OCI-M2 (cell line): ENCODE results near the gene WDR93.
"Not testable (repeated sequence)": the region's sequence is repeated elsewhere in the genome, so short reads cannot be mapped to it uniquely, and the experiment has no call there.

ENCODE experiments used
- DNase-seq: peaks from one replicate; lab custom pipeline; 2025; ENCODE audit not compliant: unreplicated experiment; lab: John Stamatoyannopoulos, UW

Gene WDR93

DNA sequence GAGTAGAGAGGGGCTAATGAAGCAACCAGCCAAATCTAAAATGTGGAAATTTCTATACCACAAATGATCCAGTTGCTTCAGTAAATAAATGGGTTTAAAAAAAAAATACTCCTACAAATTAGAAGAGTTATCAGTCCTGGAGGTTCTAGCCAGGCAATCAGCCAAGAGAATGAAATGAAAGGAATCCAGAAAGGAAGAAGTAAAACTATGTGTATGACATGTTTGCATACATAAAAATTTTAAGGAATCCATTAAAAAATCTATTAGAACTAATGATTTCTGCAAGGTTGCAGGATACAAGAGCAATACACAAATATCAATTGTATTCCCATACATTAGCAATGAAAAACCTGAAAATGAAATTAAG, 95.1 kb downstream of the WDR93 start:
- DNase-seq, result no peak

DNA sequence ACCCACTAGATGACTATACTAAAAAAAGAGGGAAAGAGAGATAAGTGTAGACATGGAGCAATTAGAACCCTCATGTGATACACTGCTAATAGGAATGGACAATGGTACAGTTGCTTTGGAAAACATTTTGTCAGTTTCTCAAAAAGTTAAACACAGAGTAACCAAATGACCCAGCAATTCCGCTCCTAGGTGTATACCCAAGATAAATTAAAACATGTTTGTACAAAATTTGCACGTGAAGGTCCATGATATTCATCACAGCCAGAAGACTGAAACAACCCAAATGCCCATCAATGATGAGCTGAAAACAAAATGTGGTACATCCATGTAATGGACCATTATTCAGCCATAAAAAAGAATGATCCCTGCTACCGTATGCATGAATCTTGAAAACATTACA, 97.3 kb downstream of the WDR93 start:
- no peak for DNase-seq

DNA sequence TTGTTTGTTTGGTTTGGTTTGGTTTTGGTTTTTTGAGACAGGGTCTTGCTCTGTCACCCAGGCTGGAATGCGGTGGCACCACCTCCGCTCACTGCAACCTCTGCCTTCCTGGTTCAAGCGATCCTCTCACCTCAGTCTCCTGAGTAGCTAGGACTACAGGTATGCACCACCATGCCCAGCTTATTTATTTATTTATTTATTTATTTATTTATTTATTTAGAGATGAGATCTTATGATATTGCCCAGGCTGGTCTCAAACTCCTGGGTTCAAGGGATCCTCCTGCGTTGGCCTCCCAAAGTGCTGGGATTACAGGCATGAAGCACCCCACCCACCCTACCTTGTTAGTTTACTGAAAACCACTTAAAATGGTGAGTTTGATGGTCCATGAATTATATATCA, 98.0 kb downstream of the WDR93 start:
- not testable (repeated sequence) for DNase-seq

DNA sequence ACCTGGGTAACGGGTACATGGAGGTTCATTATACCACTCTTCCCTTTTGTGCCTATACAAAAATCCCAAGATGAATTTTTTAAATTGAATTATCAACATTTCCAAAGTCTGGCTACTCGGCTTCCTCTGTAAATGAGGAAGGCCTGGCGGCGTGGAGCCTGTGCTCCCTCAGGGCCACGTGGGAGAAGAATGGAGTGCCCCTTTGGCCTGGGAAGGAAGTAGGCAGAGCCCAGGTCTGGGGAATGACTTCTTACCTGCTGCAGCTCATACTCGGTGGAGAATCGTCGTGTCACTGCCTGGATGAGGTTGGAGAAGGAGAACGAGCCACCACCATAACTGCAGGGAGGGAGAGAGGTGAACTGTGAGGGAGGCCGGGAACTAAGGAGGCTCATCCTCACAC, 99.6 kb downstream of the WDR93 start:
- no peak for DNase-seq

DNA sequence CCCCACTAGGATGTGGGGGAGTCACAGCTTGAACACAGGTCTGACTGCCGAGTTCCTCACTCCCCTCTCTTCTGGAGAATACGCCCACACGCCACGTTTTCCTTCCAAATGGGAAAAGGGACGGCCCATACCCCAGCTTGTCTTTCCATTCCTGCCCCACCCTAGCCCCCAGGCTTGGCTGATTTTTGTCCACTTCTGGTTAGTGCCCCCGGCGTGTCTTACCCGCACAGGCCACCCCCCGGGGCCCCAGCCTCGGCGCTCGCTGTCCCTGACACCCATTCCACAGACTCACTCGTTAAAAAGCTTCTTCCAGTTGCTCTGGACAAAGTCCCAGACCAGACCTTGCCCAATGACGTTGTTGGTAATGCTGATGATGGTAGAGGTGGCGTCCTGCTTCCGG, 100.0 kb downstream of the WDR93 start:
- DNase-seq, result no peak

DNA sequence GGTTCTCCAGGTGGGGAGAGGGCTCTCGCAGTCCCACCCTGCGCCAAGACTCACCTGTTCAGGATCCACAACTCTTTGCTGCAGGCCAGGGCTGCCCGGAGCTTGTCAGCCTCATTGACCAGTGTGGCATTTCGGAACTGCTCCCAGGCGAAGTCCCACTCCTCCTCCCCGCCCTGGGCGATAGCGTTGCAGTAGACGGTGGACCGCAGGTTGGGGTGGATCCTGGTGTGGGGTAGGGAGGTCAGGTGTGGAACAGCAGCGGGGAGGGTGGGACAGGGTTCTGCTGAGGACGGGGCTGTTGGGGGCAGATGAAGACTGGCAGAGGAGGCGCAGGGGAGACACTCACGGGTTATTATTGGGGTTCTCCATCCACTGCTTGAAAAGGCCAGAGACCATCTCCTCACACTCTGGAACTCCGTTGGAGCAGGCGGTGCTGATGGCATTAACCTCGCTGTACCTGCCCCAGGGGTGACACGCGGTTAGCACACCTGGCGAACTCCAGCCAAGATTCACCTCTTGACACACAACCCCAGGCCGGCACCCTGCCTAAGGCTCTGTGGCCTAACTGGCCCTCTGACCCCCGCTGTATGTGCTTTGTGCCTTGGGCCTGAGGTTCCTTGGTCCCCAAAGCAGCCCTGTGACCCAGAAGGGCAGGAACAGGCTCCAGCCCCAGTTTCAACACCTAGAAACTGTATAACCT, 101.6 kb downstream of the WDR93 start:
- DNase-seq, result no peak
